ENCODE measurements around the gene TTC19.

GRCh38 chr17:16002708-16003260 lies 3.2 kb downstream of the TTC19 start:
- TF ChIP-seq POLR2A (IDR thresholded peaks at IDR 0.05) (no peak), CTCF (IDR thresholded peaks at IDR 0.05 in 4 of 5, conservative IDR thresholded peaks at IDR 0.05 in 1 of 5) (no peak)

Data from gastrocnemius medialis (tissue), 4 donors.